Lower leg skin (tissue), 4 donors: ENCODE measurements around the gene INHBC. TPM values are rescaled to one million over a fixed set of nuclear protein-coding genes. Genes with fewer than 3 reads are reported as not detected.
"Not testable (repeated sequence)": the region's sequence is repeated elsewhere in the genome, so short reads cannot be mapped to it uniquely, and the experiment has no call there.

ENCODE experiments used
- DNase-seq, 2 donors: peaks; one replicate each; pipeline ENCODE4 v3.0.0-alpha.2; 2019; ENCODE audit warnings: low spot score in 2 of 2
- H3K4me3 ChIP-seq: fragments of 200-600 bp; sonication (generic); 2 replicates; pipeline ENCODE4 v1.5.1; 2017; ENCODE audit warnings: mild to moderate bottlenecking, low read depth; ENCODE audit not compliant: poor library complexity, severe bottlenecking
- CTCF ChIP-seq, 3 donors: fragments of 450-650 bp; IDR thresholded peaks; one replicate each; pipeline ENCODE4 v1.5.1; 2016; ENCODE audit warnings: antibody characterized with exemption in 3 of 3, mild to moderate bottlenecking in 3 of 3, moderate library complexity in 2 of 3
- POLR2A ChIP-seq, 2 donors: fragments of 450-650 bp; IDR thresholded peaks; one replicate each; pipeline ENCODE4 v1.6.1; 2016 to 2017; ENCODE audit warnings: antibody characterized with exemption in 2 of 2, mild to moderate bottlenecking in 1 of 2, moderate library complexity in 1 of 2
- WGBS, 2 donors: methylation state at CpG; one replicate each; pipeline ENCODE4 v1.1.5; 2018; 5-methylcytosine and 5-hydroxymethylcytosine counted together
- intact Hi-C: fragments of 100-400 bp; cut with DNase I; formaldehyde crosslinking; loops from one replicate; pipeline ENCODE4 v1.15.0; 2023; ENCODE audit warnings: low total_unique reads
- total RNA-seq, 4 donors: library from RNA; depleted of rRNA; stranded (reverse); fragments of >200 nt; gene quantifications; one replicate each; pipeline ENCODE4 v1.1.0, GENCODE V29; 2016

Gene INHBC
- total RNA-seq, 4 donors from 2014 or later, result not detected

DNA sequence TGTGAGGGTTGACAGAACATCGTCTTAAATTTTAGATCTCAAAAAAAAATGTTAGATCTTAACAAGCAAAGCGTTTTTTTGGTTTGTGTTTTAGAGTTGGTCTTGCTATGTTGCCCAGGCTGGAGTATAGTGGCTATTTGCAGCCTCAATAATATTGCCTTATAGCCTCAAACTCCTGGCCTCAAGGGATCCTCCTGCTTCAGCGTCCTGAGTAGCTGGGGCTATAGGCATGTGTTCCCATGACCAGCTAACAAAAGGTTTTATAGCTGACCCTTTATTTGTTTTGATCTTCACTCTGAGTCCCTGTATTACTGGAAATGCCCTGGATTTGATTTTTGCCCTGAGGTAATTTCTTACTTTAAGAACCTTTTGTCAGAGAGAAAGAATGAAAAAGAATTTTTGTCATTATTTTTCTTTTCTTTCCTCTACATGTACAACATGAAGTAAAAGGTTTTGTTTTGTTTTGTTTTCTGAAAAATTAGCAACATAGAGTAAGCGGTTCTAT is 5.2 kb downstream of the INHBC start:
- no peak overlapping the region for H3K4me3 ChIP-seq
- WGBS, 2 donors, result 73 to 75% methylated on average over 4 of the region's 4 CpGs
- TF ChIP-seq CTCF (IDR thresholded peaks at IDR 0.05) (no peak), POLR2A (IDR thresholded peaks at IDR 0.05) (no peak)
- intact Hi-C loops, result no loop called here
- no peak for DNase-seq

DNA sequence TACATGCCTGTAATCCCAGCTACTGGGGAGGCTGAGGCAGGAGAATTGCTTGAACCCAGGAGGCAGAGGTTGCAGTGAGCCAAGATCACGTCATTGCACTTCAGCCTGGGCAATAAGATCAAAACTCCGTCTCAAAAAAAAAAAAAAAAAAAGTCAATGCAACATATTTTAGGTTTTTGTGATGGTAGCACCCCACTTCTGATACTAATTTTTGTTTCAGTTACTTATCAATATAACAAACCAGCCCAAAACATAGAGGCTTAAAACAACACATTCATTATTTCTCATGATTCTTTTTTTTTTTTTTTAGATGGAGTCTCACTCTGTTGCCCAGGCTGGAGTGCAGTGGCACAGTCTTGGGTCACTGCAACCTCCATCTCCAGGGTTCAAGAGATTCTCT is 6.8 kb downstream of the INHBC start:
- 88 to 89% methylated on average over 2 of the region's 2 CpGs for WGBS, 2 donors
- H3K4me3 ChIP-seq, DNase-seq, intact Hi-C loops: not testable (repeated sequence)

GRCh38 chr12:57441846-57442427 is 7.4 kb downstream of the INHBC start:
- DNase-seq, result no peak
- no peak for TF ChIP-seq POLR2A (IDR thresholded peaks at IDR 0.05)
- TF ChIP-seq CTCF (IDR thresholded peaks at IDR 0.05), result no peak
- intact Hi-C loops, result no loop called here
- 43 to 91% methylated on average over 1 of the region's 1 CpG for WGBS, 2 donors
- H3K4me3 ChIP-seq, result no peak overlapping the region

GRCh38 chr12:57444337-57444736 is 9.8 kb downstream of the INHBC start:
- DNase-seq, intact Hi-C loops, H3K4me3 ChIP-seq: not testable (repeated sequence)
- WGBS, 2 donors, result 80 to 81% methylated on average over 6 of the region's 6 CpGs

- TF ChIP-seq POLR2A (IDR thresholded peaks at IDR 0.05) (no peak), CTCF (IDR thresholded peaks at IDR 0.05) (no peak)
- no peak overlapping the region for H3K4me3 ChIP-seq
- intact Hi-C loops, result no loop called here
- no peak for DNase-seq
- 60 to 65% methylated on average over 5 of the region's 5 CpGs for WGBS, 2 donors
Measured at GRCh38 chr12:57444744-57445143, 10.2 kb downstream of the INHBC start.

- DNase-seq, result no peak
- WGBS, 2 donors, result 94 to 95% methylated on average over 6 of the region's 6 CpGs
- H3K4me3 ChIP-seq, result no peak overlapping the region
- intact Hi-C loops, result no loop called here
- no peak for TF ChIP-seq CTCF (IDR thresholded peaks at IDR 0.05)
- TF ChIP-seq POLR2A (IDR thresholded peaks at IDR 0.05), result no peak
Measured at GRCh38 chr12:57446292-57446960, 11.8 kb downstream of the INHBC start.

GRCh38 chr12:57448669-57449068 is 14.1 kb downstream of the INHBC start:
- 86 to 91% methylated on average over 2 of the region's 2 CpGs for WGBS, 2 donors
- TF ChIP-seq POLR2A (IDR thresholded peaks at IDR 0.05) (no peak), CTCF (IDR thresholded peaks at IDR 0.05) (no peak)
- DNase-seq, result no peak
- intact Hi-C loops, result no loop called here
- no peak overlapping the region for H3K4me3 ChIP-seq
